Loucy (cell line): ENCODE measurements around the gene NOX1.
"Not testable (repeated sequence)": the region's sequence is repeated elsewhere in the genome, so short reads cannot be mapped to it uniquely, and the experiment has no call there.

ENCODE experiments used
- H2AFZ ChIP-seq: fragments of 200-600 bp; sonication (generic); 2 replicates; pipeline ENCODE4 v1.6.0; 2016; ENCODE audit warnings: antibody characterized with exemption, mild to moderate bottlenecking, low read length, moderate library complexity
- H3F3A ChIP-seq: fragments of 200-600 bp; 2 replicates; pipeline ENCODE4 v1.6.0; 2016; ENCODE audit warnings: antibody characterized with exemption, low read depth, mild to moderate bottlenecking
- H3K27me3 ChIP-seq: fragments of 200-600 bp; sonication (generic); 2 replicates; pipeline ENCODE4 v1.6.1; 2014; ENCODE audit warnings: low read length, mild to moderate bottlenecking; ENCODE audit not compliant: insufficient read depth, poor library complexity, severe bottlenecking
- H3K36me3 ChIP-seq: fragments of 200-600 bp; sonication (generic); 2 replicates; pipeline ENCODE4 v1.6.1; 2016; ENCODE audit warnings: low read length; ENCODE audit not compliant: insufficient read depth
- H3K4me1 ChIP-seq: fragments of 200-600 bp; sonication (generic); 2 replicates; pipeline ENCODE4 v1.5.1; 2014; ENCODE audit warnings: low read length, mild to moderate bottlenecking; ENCODE audit not compliant: insufficient read depth, poor library complexity, severe bottlenecking
- H3K4me2 ChIP-seq: fragments of 200-600 bp; sonication (generic); 2 replicates; pipeline ENCODE4 v1.6.0; 2014; ENCODE audit warnings: antibody characterized with exemption, low read length, low read depth, mild to moderate bottlenecking; ENCODE audit not compliant: poor library complexity, severe bottlenecking
- H3K4me3 ChIP-seq: fragments of 200-600 bp; sonication (generic); 2 replicates; pipeline ENCODE4 v1.5.1; 2014; ENCODE audit warnings: low read length, mild to moderate bottlenecking, mixed read lengths; ENCODE audit not compliant: poor library complexity, severe bottlenecking
- H3K79me2 ChIP-seq: fragments of 200-600 bp; sonication (generic); 2 replicates; pipeline ENCODE4 v1.6.1; 2014; ENCODE audit warnings: low read length; ENCODE audit not compliant: insufficient read depth
- H3K9ac ChIP-seq: fragments of 200-600 bp; sonication (generic); 2 replicates; pipeline ENCODE4 v1.6.0; 2014; ENCODE audit warnings: mild to moderate bottlenecking, low read depth, low read length, moderate library complexity; ENCODE audit not compliant: poor library complexity, severe bottlenecking
- H3K9me2 ChIP-seq: fragments of 200-600 bp; sonication (generic); replicated peaks from 2 replicates; pipeline ENCODE4 v1.6.1; 2016; ENCODE audit warnings: low read depth, low read length, mixed read lengths
- H3K9me3 ChIP-seq: fragments of 200-600 bp; sonication (generic); 2 replicates; pipeline ENCODE4 v1.6.1; 2014; ENCODE audit warnings: mild to moderate bottlenecking, antibody characterized with exemption, low read length, low read depth; ENCODE audit not compliant: insufficient read depth
- H4K20me1 ChIP-seq: fragments of 200-600 bp; sonication (generic); 2 replicates; pipeline ENCODE4 v1.6.0; 2014; ENCODE audit warnings: antibody characterized with exemption, low read length, mild to moderate bottlenecking; ENCODE audit not compliant: insufficient read depth, poor library complexity, severe bottlenecking
- EZH2phosphoT487 ChIP-seq: fragments of 200-600 bp; IDR thresholded peaks from 2 replicates; pipeline ENCODE4 v1.6.1; 2018; ENCODE audit warnings: antibody characterized with exemption, mild to moderate bottlenecking, moderate library complexity, borderline replicate concordance
- TF ChIP-seq, protein P1 (sequence below): fragments of 200-600 bp; sonication (generic); conservative IDR thresholded peaks from 2 replicates; pipeline ENCODE4 v1.5.1; 2014; ENCODE audit warnings: mild to moderate bottlenecking, antibody characterized with exemption, low read length

NOX1 gene

GRCh38 chrX:100819534-100819836 lies 54.7 kb downstream of the NOX1 start:
- Histone ChIP-seq H3K27me3 (peaks cover 24% of the 10 kb centered on the region), H2AFZ (peak overlapping the region; percentile 91), H3K4me1 (peaks cover 4% of the 10 kb centered on the region), H4K20me1 (no peaks in the 10 kb centered on the region), H3K4me2 (peak overlapping the region; percentile 82), H3K9ac (peak overlapping the region; percentile 89), H3K36me3 (peaks cover 12% of the 10 kb centered on the region; the same call in 1 of the 2 replicates), H3F3A (no peaks in the 10 kb centered on the region), H3K79me2 (peaks cover 14% of the 10 kb centered on the region), H3K9me3 (no peaks in the 10 kb centered on the region), H3K9me2 (no peaks in the 10 kb centered on the region), H3K4me3 (peak overlapping the region; percentile 98)
- no peak for TF ChIP-seq EZH2phosphoT487
- TF ChIP-seq, protein P1, sequence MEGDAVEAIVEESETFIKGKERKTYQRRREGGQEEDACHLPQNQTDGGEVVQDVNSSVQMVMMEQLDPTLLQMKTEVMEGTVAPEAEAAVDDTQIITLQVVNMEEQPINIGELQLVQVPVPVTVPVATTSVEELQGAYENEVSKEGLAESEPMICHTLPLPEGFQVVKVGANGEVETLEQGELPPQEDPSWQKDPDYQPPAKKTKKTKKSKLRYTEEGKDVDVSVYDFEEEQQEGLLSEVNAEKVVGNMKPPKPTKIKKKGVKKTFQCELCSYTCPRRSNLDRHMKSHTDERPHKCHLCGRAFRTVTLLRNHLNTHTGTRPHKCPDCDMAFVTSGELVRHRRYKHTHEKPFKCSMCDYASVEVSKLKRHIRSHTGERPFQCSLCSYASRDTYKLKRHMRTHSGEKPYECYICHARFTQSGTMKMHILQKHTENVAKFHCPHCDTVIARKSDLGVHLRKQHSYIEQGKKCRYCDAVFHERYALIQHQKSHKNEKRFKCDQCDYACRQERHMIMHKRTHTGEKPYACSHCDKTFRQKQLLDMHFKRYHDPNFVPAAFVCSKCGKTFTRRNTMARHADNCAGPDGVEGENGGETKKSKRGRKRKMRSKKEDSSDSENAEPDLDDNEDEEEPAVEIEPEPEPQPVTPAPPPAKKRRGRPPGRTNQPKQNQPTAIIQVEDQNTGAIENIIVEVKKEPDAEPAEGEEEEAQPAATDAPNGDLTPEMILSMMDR: no peak

DNA sequence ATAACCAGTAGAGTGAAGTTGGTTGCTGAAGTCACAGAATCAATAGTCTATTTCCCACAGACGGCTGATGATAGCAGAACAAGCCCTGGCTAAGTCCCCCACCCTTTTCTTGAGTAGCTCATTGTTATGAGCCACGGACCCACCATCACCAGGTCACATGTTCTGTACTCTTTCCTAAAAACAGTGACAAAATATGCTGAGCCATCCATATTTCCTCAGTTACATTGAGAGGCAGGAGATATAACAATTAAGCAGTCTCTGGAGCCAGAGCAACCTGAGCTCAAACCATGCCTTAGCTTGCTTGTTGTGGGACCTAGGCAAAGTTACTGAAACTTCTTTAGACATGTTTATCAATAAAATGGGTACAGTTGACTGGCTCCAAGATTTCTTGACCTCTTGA lies 56.8 kb downstream of the NOX1 start:
- no peaks in the 10 kb centered on the region for H3K9me3 ChIP-seq
- H3K9me2 ChIP-seq: no peaks in the 10 kb centered on the region
- TF ChIP-seq, protein P1: no peak
- no peak for TF ChIP-seq EZH2phosphoT487
- H3K4me3 ChIP-seq: no peak overlapping the region
- no peak overlapping the region for H3K9ac ChIP-seq
- H3K36me3 ChIP-seq: no peaks in the 10 kb centered on the region
- H2AFZ ChIP-seq: no peak overlapping the region
- H3K4me2 ChIP-seq: no peak overlapping the region
- peaks cover 24% of the 10 kb centered on the region for H3K27me3 ChIP-seq
- H3K4me1 ChIP-seq: peaks cover 4% of the 10 kb centered on the region
- peaks cover 14% of the 10 kb centered on the region for H3K79me2 ChIP-seq
- no peaks in the 10 kb centered on the region for H4K20me1 ChIP-seq
- no peaks in the 10 kb centered on the region for H3F3A ChIP-seq

GRCh38 chrX:100812216-100813158 lies 61.7 kb downstream of the NOX1 start:
- no peaks in the 10 kb centered on the region for H3F3A ChIP-seq
- H3K4me2 ChIP-seq: no peak overlapping the region
- no peak overlapping the region for H3K4me3 ChIP-seq
- peaks cover 17% of the 10 kb centered on the region for H3K27me3 ChIP-seq
- H4K20me1 ChIP-seq: no peaks in the 10 kb centered on the region
- no peak overlapping the region for H3K9ac ChIP-seq
- H3K9me3 ChIP-seq: no peaks in the 10 kb centered on the region
- no peaks in the 10 kb centered on the region for H3K9me2 ChIP-seq
- no peaks in the 10 kb centered on the region for H3K4me1 ChIP-seq
- H2AFZ ChIP-seq: no peak overlapping the region
- no peaks in the 10 kb centered on the region for H3K79me2 ChIP-seq
- H3K36me3 ChIP-seq: no peaks in the 10 kb centered on the region
- no peak for TF ChIP-seq EZH2phosphoT487
- TF ChIP-seq, protein P1: no peak

GRCh38 chrX:100808265-100808664 lies 65.9 kb downstream of the NOX1 start:
- not testable (repeated sequence) for H3K9me3 ChIP-seq, H3K79me2 ChIP-seq, H3K36me3 ChIP-seq, H3K9ac ChIP-seq, H3K9me2 ChIP-seq, H3K4me1 ChIP-seq, H3F3A ChIP-seq, H3K4me3 ChIP-seq, H4K20me1 ChIP-seq, H2AFZ ChIP-seq, H3K27me3 ChIP-seq, H3K4me2 ChIP-seq
